Common myeloid progenitor, CD34-positive (primary cell): ENCODE data around the gene RAPH1.
"Not testable (repeated sequence)": the region's sequence is repeated elsewhere in the genome, so short reads cannot be mapped to it uniquely, and the experiment has no call there.

ENCODE experiments used
- CTCF ChIA-PET: fragments of 350-600 bp; sonication (Branson Sonifier 250); formaldehyde crosslinking; loops from one replicate; lab custom pipeline; 2021; ENCODE audit warnings: antibody characterized with exemption; lab: Charles Lee
- POLR2A ChIA-PET: fragments of 350-600 bp; sonication (Branson Sonifier 250); formaldehyde crosslinking; loops from one replicate; lab custom pipeline; 2021; ENCODE audit warnings: antibody characterized with exemption; lab: Charles Lee
- DNase-seq, 3 donors: peaks; one replicate each; pipeline versions ENCODE4 v3.0.0 to v3.0.0-alpha.2; 2013
- H3K27ac ChIP-seq, 2 experiments: 1 replicate in 1 of 2; 2 replicates in 1 of 2; pipeline ENCODE4 v1.7.0; 2013; ENCODE audit warnings: inconsistent platforms in 2 of 2, low read length in 2 of 2, mild to moderate bottlenecking in 2 of 2, low read depth in 1 of 2, moderate library complexity in 1 of 2; ENCODE audit not compliant: severe bottlenecking in 2 of 2, insufficient read depth in 1 of 2, poor library complexity in 1 of 2
- H3K27me3 ChIP-seq, 5 experiments: replicated peaks in 2 of 5; 1 replicate in 3 of 5; 2 replicates in 2 of 5; pipeline versions ENCODE4 v1.6.1 to v1.7.0; 2013; ENCODE audit warnings: low read length in 4 of 5, mild to moderate bottlenecking in 2 of 5, moderate library complexity in 2 of 5, inconsistent platforms in 1 of 5; ENCODE audit not compliant: insufficient read depth in 5 of 5, control insufficient read depth in 4 of 5
- H3K36me3 ChIP-seq, 4 experiments: 1 replicate in 2 of 4; 2 replicates in 2 of 4; pipeline versions ENCODE4 v1.6.1 to v1.7.0; 2013; ENCODE audit warnings: low read length in 3 of 4, control low read depth in 1 of 4, mild to moderate bottlenecking in 1 of 4; ENCODE audit not compliant: control insufficient read depth in 4 of 4, insufficient read depth in 4 of 4
- H3K4me1 ChIP-seq, 4 experiments: 1 replicate in 3 of 4; 2 replicates in 1 of 4; pipeline versions ENCODE4 v1.6.1 to v1.7.1; 2013; ENCODE audit warnings: low read length in 3 of 4, mild to moderate bottlenecking in 3 of 4, control low read depth in 1 of 4, inconsistent platforms in 1 of 4, moderate library complexity in 1 of 4; ENCODE audit not compliant: control insufficient read depth in 4 of 4, insufficient read depth in 4 of 4; ENCODE audit errors: control extremely low read depth in 1 of 4
- H3K4me3 ChIP-seq, 7 experiments: 1 replicate in 4 of 7; 2 replicates in 3 of 7; pipeline versions ENCODE4 v1.5.1 to v1.7.0; 2013; ENCODE audit warnings: mild to moderate bottlenecking in 7 of 7, low read length in 6 of 7, moderate library complexity in 6 of 7, inconsistent platforms in 2 of 7, low read depth in 2 of 7, control low read depth in 1 of 7; ENCODE audit not compliant: insufficient read depth in 4 of 7, control insufficient read depth in 1 of 7; ENCODE audit errors: extremely low read depth in 1 of 7
- H3K9me3 ChIP-seq, 5 experiments: 1 replicate in 4 of 5; 2 replicates in 1 of 5; pipeline versions ENCODE4 v1.6.1 to v1.7.1; 2013; ENCODE audit warnings: low read length in 4 of 5, mild to moderate bottlenecking in 2 of 5, inconsistent platforms in 1 of 5, low read depth in 1 of 5, moderate library complexity in 1 of 5; ENCODE audit not compliant: control insufficient read depth in 4 of 5, insufficient read depth in 2 of 5; ENCODE audit errors: control extremely low read depth in 1 of 5
- WGBS: methylation state at CpG from one replicate; pipeline ENCODE4 v1.1.5; 2013; ENCODE audit not compliant: insufficient coverage; 5-methylcytosine and 5-hydroxymethylcytosine counted together

RAPH1 gene

GRCh38 chr2:203400805-203401585, 134.1 kb downstream of the RAPH1 start:
- CTCF ChIA-PET, result no interaction called here
- Histone ChIP-seq H3K27ac (no peak overlapping the region), H3K4me1 (no peaks in the 10 kb centered on the region), H3K4me3 (no peak overlapping the region), H3K9me3 (peaks cover 0 to 3% (median 0%) of the 10 kb centered on the region in 5 experiments), H3K36me3 (peaks cover 0 to 26% (median 19%) of the 10 kb centered on the region in 4 experiments), H3K27me3 (no peaks in the 10 kb centered on the region)
- POLR2A ChIA-PET, result no interaction called here
- no peak for DNase-seq
- WGBS, result 88% methylated on average over 1 of the region's 2 CpGs

GRCh38 chr2:203399031-203399430, 136.1 kb downstream of the RAPH1 start:
- CTCF ChIA-PET, result no interaction called here
- WGBS, result no CpG with 5 or more reads among the region's 1 CpG

DNA sequence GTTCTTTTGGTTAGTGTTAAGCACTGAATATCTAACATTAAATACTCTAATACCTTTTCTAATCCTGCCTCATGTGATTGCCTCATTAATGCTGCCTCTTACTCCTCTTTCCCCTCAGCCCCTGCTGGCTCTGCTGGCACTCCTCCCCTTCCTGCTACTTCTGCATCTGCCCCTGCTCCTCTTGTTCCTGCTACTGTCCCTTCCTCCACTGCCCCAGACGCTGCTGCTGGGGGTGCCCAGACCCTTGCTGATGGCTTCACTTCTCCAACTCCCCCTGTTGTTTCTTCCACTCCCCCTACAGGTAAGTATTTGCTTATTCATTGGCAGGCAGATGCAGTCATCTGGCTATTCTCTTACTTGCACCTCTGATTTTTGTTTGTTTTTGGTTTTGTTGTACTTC, 138.4 kb downstream of the RAPH1 start:
- no peaks in the 10 kb centered on the region for H3K27me3 ChIP-seq
- 100% methylated on average over 1 of the region's 1 CpG for WGBS
- no peak overlapping the region for H3K27ac ChIP-seq
- peaks cover 0 to 3% (median 0%) of the 10 kb centered on the region in 5 experiments for H3K9me3 ChIP-seq
- no peaks in the 10 kb centered on the region for H3K4me1 ChIP-seq
- POLR2A ChIA-PET, result no interaction called here
- peak; percentile 9 to 29 (median 11) for DNase-seq
- peaks cover 8 to 22% (median 12%) of the 10 kb centered on the region in 4 experiments for H3K36me3 ChIP-seq
- CTCF ChIA-PET, result interaction anchor here (0.8 kb wide), 1 partner anchor 8 kb away, joined by 3 read pairs; no protein-coding TSS in a partner anchor
- no peak overlapping the region for H3K4me3 ChIP-seq

More at GRCh38 chr2:203399031-203399430, 136.1 kb downstream of the RAPH1 start:
- H3K36me3 ChIP-seq, result peaks cover 4 to 29% (median 21%) of the 10 kb centered on the region in 4 experiments
- peaks cover 0 to 3% (median 0%) of the 10 kb centered on the region in 5 experiments for H3K9me3 ChIP-seq
- no peak overlapping the region for H3K27ac ChIP-seq
- H3K4me3 ChIP-seq, result no peak overlapping the region
- DNase-seq, result no peak
- H3K27me3 ChIP-seq, result no peaks in the 10 kb centered on the region
- POLR2A ChIA-PET, result no interaction called here
- no peaks in the 10 kb centered on the region for H3K4me1 ChIP-seq

DNA sequence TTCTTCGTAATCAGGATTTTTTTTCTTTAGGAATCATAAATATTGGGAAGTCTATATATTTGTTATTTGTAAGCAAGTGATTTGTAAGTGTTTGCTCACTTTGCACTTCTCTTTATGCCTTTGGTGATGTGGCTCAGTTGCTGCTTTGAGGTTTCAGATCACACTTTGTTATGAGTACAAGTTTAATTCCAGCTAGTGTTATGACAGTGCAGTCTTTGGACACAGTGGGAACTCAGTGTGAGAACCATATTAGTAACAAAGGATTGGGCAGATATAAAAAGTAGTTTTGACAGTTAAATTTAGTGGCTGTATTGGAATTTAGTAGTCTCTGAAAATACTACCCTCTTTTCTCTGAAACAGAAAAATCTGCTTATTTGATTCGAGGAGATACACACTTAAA, 139.2 kb downstream of the RAPH1 start:
- no peak for DNase-seq
- POLR2A ChIA-PET, result no interaction called here
- H3K27me3 ChIP-seq, result no peaks in the 10 kb centered on the region
- H3K4me1 ChIP-seq, result no peaks in the 10 kb centered on the region
- H3K27ac ChIP-seq, result no peak overlapping the region
- H3K36me3 ChIP-seq, result peaks cover 8 to 22% (median 12%) of the 10 kb centered on the region in 4 experiments
- WGBS, result no CpG with 5 or more reads among the region's 2 CpGs
- H3K9me3 ChIP-seq, result peaks cover 0 to 3% (median 0%) of the 10 kb centered on the region in 5 experiments
- CTCF ChIA-PET, result interaction anchor here (1.2 kb wide), 1 partner anchor 13 kb away, joined by 5 read pairs; no protein-coding TSS in a partner anchor
- no peak overlapping the region for H3K4me3 ChIP-seq

- Histone ChIP-seq H3K4me1 (no peaks in the 10 kb centered on the region), H3K36me3 (peaks cover 8 to 24% (median 13%) of the 10 kb centered on the region in 4 experiments), H3K9me3 (peaks cover 0 to 3% (median 0%) of the 10 kb centered on the region in 5 experiments), H3K27me3 (no peaks in the 10 kb centered on the region), H3K27ac (no peak overlapping the region), H3K4me3 (no peak overlapping the region)
- POLR2A ChIA-PET, result no interaction called here
- CTCF ChIA-PET, result interaction anchor here (0.9 to 1.2 kb wide), 2 partner anchors 12 to 190 kb away, joined by 3 to 5 read pairs; no protein-coding TSS in a partner anchor
- WGBS, result 95% methylated on average over 8 of the region's 9 CpGs
- peak; percentile 5 to 49 (median 26) for DNase-seq
Measured at GRCh38 chr2:203394519-203395227, 140.4 kb downstream of the RAPH1 start.

DNA sequence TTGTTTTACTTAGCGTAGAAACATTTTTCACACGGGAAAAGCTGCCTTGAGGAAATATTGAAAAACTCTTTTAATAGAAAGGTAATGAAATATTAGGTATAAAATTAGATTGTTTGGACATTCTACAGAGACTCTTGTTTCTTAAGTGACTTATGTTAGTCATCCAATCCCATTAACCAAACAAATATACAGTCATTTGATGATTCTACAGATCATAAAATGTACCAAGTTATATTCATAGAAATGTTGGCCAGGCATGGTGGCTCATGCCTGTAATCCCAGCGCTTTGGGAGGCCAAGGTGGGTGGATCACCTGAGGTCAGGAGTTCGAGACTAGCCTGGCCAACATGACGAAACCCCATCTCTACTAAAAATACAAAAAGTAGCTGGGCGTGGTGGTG, 146.9 kb downstream of the RAPH1 start:
- DNase-seq, H3K9me3 ChIP-seq, CTCF ChIA-PET, H3K27ac ChIP-seq, H3K27me3 ChIP-seq, H3K4me1 ChIP-seq, POLR2A ChIA-PET, H3K4me3 ChIP-seq, H3K36me3 ChIP-seq: not testable (repeated sequence)
- WGBS, result 90% methylated on average over 2 of the region's 6 CpGs
